Measurements from ENCODE around the gene TRMO. TPM values are rescaled to one million over a fixed set of nuclear protein-coding genes. Genes with fewer than 3 reads are reported as not detected.

The TRMO gene
- total RNA-seq, 1 experiment from 2014 or later = 15.8 TPM

DNA sequence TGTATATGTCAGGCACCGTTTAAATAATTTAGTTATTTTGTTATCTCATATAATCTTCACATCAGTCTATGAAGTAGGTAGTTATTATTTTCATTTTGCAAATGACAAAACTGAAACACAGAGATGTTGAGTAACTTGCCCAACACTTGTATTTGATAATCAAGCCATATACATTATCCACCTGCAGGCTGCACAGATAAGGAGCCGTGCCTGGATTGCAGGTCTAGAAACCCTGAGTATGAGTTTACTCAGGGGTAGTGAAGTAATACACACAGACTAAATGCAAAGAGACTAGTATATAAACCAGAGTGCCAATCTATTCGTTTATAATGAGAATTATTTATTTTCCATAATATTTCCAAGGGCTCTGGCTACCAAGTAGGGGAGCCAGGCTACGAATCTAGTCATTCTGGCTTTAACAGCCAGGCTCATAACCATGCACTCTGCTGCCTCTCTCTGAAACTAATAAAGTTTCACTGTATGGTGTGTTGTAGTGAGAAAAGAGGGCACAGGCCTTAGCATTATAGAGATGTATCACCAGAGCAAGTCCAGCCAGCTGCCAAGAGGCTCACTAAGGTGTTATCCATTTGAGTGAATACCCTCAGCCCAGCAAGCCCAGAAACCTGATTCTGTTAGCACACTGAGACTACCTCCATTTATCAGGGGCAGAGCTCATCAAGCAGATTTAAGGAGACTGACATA is 11.1 kb upstream of the TRMO start:
- no peaks in the 10 kb centered on the region for H3K36me3 ChIP-seq (ENCODE audit: low read depth)
- no peaks in the 10 kb centered on the region for H3K9me3 ChIP-seq (ENCODE audit: insufficient read depth, low read depth)
- H4K20me1 ChIP-seq (ENCODE audit: insufficient read depth) = no peaks in the 10 kb centered on the region
- H3K4me2 ChIP-seq = no peak overlapping the region
- no peak overlapping the region for H2AFZ ChIP-seq
- H3F3A ChIP-seq (ENCODE audit: insufficient read depth, low read depth) = no peaks in the 10 kb centered on the region
- POLR2A ChIA-PET (ENCODE audit: unreplicated experiment) = no interaction called here
- no peak for DNase-seq
- TF ChIP-seq, protein P1, sequence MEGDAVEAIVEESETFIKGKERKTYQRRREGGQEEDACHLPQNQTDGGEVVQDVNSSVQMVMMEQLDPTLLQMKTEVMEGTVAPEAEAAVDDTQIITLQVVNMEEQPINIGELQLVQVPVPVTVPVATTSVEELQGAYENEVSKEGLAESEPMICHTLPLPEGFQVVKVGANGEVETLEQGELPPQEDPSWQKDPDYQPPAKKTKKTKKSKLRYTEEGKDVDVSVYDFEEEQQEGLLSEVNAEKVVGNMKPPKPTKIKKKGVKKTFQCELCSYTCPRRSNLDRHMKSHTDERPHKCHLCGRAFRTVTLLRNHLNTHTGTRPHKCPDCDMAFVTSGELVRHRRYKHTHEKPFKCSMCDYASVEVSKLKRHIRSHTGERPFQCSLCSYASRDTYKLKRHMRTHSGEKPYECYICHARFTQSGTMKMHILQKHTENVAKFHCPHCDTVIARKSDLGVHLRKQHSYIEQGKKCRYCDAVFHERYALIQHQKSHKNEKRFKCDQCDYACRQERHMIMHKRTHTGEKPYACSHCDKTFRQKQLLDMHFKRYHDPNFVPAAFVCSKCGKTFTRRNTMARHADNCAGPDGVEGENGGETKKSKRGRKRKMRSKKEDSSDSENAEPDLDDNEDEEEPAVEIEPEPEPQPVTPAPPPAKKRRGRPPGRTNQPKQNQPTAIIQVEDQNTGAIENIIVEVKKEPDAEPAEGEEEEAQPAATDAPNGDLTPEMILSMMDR (conservative IDR thresholded peaks at IDR 0.05) = no peak
- TF ChIP-seq EZH2 (IDR thresholded peaks at IDR 0.05; ENCODE audit: low read depth) = no peak
- H3K27me3 ChIP-seq (ENCODE audit: insufficient read depth, low read depth) = no peaks in the 10 kb centered on the region
- no peaks in the 10 kb centered on the region for H3K79me2 ChIP-seq (ENCODE audit: low read depth)
- no peak overlapping the region for H3K27ac ChIP-seq
- H3K9me2 ChIP-seq (ENCODE audit: insufficient read depth) = no peaks in the 10 kb centered on the region
- H3K4me1 ChIP-seq (replicated peaks; ENCODE audit: insufficient read depth) = no peaks in the 10 kb centered on the region
- no peak overlapping the region for H3K4me3 ChIP-seq
- intact Hi-C loops (cut with micrococcal nuclease; ENCODE audit: unreplicated experiment) = no loop called here
- BruUV-seq (replicated peaks) = no TSS peak
- CTCF ChIA-PET = no interaction called here

DNA sequence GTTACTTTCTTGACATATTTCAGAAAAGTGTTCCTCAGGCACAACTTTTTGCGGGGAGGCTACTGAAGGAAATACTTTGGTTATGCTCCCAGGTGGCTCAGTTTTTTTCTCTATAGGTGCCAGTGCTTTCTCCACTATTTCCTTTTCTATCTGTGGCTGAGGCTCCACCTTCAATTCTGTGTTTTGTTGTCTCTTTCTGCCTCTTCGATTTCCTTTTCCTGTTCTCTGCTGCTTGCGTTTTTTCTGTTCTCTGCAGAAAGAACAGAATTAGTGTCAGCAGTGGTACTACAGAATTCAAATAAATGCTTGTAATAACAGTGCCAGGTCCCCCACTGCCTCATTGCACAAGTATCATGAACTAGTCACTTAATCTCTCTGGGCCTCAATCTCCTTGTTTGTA is 8.7 kb upstream of the TRMO start:
- Histone ChIP-seq H3K36me3 (ENCODE audit: low read depth) (no peaks in the 10 kb centered on the region), H2AFZ (no peak overlapping the region), H3F3A (ENCODE audit: insufficient read depth, low read depth) (no peaks in the 10 kb centered on the region), H3K4me3 (no peak overlapping the region), H3K4me1 (replicated peaks; ENCODE audit: insufficient read depth) (no peaks in the 10 kb centered on the region), H3K9me3 (ENCODE audit: insufficient read depth, low read depth) (no peaks in the 10 kb centered on the region), H3K4me2 (no peak overlapping the region), H3K9me2 (ENCODE audit: insufficient read depth) (no peaks in the 10 kb centered on the region), H4K20me1 (ENCODE audit: insufficient read depth) (no peaks in the 10 kb centered on the region), H3K27ac (no peak overlapping the region), H3K79me2 (ENCODE audit: low read depth) (no peaks in the 10 kb centered on the region), H3K27me3 (ENCODE audit: insufficient read depth, low read depth) (no peaks in the 10 kb centered on the region)
- TF ChIP-seq, protein P1 (conservative IDR thresholded peaks at IDR 0.05) = no peak
- TF ChIP-seq EZH2 (IDR thresholded peaks at IDR 0.05; ENCODE audit: low read depth) = no peak
- no TSS peak for BruUV-seq (replicated peaks)
- intact Hi-C loops (cut with micrococcal nuclease; ENCODE audit: unreplicated experiment) = no loop called here
- ChIA-PET CTCF (no interaction called here), POLR2A (ENCODE audit: unreplicated experiment) (interaction anchor here (0.6 kb wide), 1 partner anchor 306 kb away, joined by 7 read pairs; no protein-coding TSS in a partner anchor)
- no peak for DNase-seq

DNA sequence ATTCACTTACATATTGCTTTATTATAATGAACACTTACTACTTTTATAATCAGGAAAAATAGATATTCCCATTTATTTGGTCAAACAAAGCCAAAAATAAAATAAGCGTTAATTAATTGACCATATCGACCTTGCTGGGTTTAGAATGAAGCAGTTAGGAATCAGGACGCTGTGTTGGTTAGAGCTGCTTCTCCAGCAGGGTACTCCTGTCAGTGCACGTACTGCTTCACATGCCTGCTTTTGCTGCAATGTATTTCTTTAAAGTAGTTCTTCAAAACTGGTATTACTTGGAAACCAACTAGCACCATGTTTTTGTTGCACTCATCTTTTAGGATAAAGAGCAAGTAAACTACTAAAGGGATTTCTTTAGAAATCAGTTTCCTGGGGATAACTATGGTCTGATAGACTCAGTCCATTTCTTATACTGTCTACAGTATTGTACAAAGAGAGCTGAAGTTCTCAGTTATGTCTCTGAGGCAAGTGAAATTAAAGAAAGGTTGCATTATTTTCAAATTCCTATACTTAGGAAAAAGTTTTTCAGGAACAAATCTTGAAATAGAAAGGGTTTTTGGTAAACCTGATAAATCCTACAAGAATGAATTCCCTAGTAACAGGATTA is 6.8 kb upstream of the TRMO start:
- Histone ChIP-seq H3K36me3 (ENCODE audit: low read depth) (no peaks in the 10 kb centered on the region), H3F3A (ENCODE audit: insufficient read depth, low read depth) (peaks cover under 1% of the 10 kb centered on the region; the same call in 1 of the 2 replicates), H3K9me2 (ENCODE audit: insufficient read depth) (no peaks in the 10 kb centered on the region), H3K9me3 (ENCODE audit: insufficient read depth, low read depth) (no peaks in the 10 kb centered on the region), H3K4me1 (replicated peaks; ENCODE audit: insufficient read depth) (0 out of 2 replicates have a peak, but pooled peaks cover 1% of the 10 kb centered on the region), H2AFZ (peak overlapping the region; percentile 29; the same call in 1 of the 2 replicates), H3K79me2 (ENCODE audit: low read depth) (no peaks in the 10 kb centered on the region), H3K27me3 (ENCODE audit: insufficient read depth, low read depth) (no peaks in the 10 kb centered on the region), H4K20me1 (ENCODE audit: insufficient read depth) (no peaks in the 10 kb centered on the region), H3K4me2 (no peak overlapping the region), H3K27ac (no peak overlapping the region), H3K4me3 (no peak overlapping the region)
- no TSS peak for BruUV-seq (replicated peaks)
- ChIA-PET CTCF (no interaction called here), POLR2A (ENCODE audit: unreplicated experiment) (interaction anchor here (0.6 kb wide), 1 partner anchor 35 kb away, joined by 6 read pairs; no protein-coding TSS in a partner anchor)
- TF ChIP-seq, protein P1 (conservative IDR thresholded peaks at IDR 0.05) = no peak
- TF ChIP-seq EZH2 (IDR thresholded peaks at IDR 0.05; ENCODE audit: low read depth) = no peak
- DNase-seq = no peak
- intact Hi-C loops (cut with micrococcal nuclease; ENCODE audit: unreplicated experiment) = no loop called here

Data from PC-9 (cell line).